GM21786 (cell line): ENCODE data around the gene DIDO1.
A peak's percentile ranks its signal among the peaks of the same experiment; 100 is the strongest.

Source experiments
- ATAC-seq: cut with Tn5 transposase; IDR thresholded peaks from one replicate; pipeline ENCODE4 v1.9.1; 2021; ENCODE audit not compliant: unreplicated experiment

DIDO1 gene

DNA sequence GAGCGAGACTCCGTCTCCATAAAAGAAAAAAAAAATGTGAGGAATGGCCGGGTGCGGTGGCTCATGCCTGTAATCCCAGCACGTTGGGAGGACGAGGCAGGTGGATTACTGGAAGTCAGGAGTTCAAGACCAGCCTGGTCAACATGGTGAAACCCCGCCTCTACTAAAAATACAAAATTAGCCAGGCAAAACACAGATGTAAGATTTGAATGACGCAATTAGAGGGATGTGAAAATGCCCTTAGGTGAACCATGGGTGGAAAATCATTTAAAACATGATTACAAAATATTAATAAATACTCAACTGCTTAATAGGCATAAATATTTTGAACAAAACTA, 88.5 kb downstream of the DIDO1 start:
- ATAC-seq = peak; percentile 22

DNA sequence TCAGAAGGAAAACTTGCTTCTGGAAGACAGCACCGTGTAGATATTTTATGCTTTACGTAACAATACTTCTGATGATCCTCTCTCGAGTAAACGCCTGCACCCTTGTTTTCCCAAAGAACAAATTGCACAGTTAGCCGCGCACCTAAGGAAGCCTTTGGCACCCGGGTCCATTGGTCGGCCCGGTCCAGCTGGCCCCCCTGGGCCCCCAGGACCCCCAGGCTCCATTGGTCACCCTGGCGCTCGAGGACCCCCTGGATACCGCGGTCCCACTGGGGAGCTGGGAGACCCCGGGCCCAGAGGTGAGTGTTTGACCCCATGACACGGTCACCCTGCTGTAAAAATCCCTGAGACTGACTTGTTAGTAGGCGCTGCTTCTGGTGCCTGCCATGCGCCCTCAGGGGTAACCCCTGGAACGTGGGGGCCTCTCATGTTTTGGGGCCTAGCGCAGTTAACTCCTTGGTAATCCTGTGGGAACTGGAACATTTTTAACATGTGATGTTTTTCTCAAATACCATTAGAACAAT, 89.3 kb downstream of the DIDO1 start:
- ATAC-seq = no peak

DNA sequence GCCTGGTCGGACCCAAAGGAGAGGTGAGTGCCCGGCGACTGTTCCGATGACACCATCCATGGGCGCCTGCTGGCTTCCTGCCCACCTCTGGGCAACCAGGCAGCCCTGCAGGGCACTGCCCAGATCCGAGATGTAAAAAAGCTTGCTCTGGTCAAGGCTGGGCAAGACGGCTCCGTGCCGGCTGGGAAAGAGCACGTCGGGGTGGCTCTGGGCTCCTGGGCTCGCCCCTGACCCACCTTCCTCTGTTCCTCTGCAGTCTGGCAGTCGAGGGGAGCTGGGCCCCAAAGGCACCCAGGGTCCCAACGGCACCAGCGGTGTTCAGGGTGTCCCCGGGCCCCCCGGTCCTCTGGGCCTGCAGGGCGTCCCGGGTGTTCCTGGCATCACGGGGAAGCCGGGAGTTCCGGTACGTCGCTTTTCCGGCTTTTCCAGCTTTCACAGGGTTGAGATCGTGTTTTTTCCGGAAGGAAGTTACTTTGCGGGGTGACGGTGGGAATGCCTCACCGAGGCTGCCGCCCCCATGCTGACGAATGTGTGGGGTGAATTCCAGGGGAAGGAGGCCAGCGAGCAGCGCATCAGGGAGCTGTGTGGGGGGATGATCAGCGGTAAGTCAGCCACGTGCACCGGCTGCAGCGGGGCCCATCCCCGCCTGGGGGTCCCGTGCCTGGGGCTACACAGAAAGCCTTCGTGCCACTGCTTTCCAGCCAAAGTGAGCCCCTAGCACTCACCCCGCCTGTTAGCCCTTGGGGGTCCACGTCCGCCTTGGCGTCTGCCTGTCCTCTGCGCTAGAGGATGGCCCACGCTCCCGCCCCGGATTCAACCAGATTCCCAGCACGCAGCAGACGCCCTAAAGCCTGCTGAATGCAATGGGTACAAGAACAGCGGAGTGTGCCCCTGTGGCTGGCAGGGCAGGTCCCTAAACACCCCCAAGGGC, 90.1 kb downstream of the DIDO1 start:
- no peak for ATAC-seq

DNA sequence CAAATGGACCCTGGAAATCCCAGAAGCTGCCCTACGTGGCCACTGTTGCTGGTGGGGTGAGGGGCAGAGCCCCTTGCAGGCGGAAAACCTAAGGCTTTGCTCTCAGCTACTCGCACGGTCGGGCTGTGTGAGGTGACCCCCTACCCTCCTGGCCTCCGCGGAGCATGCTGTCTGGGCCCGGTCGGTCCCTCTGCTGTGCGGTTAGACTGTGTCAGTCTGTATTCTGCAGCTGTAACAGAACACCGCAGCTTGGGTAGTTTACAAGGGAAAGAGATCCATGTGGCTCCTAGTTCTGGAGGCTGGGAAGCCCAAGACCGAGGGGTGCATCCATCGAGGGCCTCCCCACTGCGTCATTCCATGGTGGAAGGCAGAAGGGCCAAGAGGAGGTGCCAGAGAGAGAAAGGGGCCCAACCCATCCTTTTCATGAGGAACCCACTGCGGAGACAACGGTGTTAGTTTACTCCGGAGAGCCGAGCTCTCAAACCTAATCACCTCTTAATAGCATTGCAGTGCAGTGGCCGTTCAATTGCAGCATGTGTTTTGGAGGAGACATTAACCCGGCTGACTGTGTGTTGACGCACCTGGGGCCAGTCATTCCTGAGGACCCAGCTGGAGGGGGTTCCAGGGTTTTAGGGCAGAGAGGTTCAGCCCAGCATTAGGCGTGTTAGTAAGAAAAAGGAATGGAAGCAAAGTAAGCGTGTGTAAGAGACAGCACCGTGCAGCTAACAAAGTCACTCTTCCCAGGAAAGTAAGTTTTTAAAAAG, 91.2 kb downstream of the DIDO1 start:
- no peak for ATAC-seq

DNA sequence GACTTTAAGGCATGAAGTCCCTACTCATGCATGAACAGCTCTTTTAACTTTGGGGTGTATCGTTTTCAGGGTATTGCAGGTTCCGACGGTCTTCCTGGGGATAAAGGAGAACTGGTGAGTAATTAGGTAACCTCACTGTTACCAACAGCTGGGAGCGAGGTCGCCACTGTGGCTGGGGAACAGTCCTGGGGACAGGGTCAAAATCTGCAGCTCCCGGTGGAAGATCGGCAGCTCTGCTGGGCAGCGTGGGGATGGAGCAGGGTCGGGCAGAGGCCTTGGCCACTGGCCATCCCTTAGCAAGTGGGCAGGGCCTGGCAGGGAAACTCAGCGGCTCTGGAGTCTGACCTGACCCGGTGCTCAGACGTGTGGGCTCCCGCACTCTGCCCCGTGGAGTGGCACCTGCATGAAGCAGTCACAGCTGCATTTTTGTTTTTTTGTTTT, 93.3 kb downstream of the DIDO1 start:
- ATAC-seq = peak; percentile 24

DNA sequence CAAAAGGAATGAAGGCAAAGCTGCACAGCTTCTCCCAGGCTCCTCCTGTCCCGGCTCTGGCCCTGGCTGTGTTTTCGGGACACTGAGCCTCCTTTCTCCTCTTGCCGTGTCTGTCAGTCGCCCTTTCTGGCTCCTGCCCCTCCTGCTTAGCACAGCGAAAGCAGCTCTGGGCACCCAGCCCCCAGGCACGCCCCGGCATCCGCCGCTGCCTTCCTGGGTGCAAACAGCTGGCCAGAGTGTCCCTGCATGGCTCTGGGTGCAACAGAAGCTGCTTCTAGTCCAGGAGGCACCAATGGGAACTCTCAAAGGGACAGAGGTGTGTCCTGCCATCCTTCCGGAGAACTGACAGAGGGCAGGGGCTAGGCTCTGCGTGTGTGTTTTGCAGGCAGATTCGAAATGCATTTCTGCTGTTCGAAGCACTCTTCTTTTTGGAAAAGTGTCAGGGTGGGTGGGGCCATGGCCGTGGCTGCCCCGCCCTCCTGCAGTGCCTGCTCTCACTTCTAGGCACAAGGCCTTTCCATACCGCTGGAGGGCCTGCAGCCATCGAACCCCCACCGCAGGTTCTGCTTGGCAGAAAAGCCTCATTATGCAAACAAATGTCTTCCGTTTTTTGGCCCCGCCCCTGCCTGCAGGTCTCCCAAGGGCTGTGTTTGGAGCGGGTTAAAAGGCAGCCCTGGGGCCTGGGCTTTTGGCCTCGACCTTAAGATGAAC, 93.9 kb downstream of the DIDO1 start:
- ATAC-seq = peak; percentile 50

DNA sequence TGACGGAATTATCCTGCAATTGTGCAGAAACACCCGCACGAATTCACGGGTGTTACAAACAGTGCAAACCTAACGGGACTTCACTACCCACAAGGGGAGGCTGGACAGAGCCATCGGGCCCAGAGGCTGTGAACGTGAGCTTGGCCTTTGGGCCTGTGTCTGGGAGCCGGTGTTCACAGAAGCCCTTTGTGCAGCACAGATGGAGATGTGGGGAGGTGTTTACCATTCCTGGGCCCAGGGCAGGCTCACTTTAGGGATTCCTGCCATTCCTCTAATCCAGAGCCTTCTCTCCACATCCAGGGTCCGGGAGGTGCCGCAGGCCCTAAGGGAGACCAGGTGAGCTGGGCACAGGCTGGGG, 94.5 kb downstream of the DIDO1 start:
- ATAC-seq = no peak

DNA sequence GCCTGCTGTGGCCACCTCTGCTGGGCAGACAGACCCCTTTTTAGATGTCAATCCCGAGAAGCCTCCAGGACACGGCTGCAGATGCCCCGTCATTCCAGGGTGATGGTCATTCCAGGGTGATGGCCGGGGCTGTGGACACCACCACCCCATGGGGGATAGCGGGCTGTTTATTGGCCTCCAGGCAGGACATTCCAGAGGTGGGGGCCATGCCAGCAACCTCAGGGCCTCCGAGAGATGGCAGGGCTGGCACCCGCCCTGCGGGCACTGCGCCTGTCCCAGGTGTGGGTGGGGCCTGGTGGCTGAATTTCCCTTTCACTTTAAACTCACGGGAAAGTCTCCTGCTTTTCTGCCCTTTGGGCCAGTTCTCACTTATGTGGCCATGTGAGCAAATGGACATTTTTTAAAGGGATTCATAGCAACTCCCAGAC, 94.9 kb downstream of the DIDO1 start:
- ATAC-seq = no peak

DNA sequence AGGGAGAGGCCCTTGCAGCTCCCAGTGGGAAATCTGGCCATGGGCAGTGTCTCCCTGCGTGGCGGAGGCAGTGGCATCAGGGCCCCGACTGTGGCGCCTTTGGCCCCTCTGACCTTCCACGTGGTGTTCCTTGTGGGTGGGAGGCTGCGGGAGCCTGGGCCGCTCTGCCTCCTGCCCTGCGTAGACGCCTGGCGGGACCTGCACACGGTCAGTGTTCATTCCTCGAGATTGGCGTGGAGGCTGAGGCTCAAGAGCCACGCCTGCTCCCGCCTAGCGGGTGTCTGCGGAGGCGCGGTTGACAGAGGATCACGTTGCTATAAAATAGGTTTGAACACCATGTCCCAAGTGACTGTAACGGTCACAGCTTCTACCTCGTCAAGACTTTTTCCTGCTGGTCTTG, 95.5 kb downstream of the DIDO1 start:
- ATAC-seq = no peak

DNA sequence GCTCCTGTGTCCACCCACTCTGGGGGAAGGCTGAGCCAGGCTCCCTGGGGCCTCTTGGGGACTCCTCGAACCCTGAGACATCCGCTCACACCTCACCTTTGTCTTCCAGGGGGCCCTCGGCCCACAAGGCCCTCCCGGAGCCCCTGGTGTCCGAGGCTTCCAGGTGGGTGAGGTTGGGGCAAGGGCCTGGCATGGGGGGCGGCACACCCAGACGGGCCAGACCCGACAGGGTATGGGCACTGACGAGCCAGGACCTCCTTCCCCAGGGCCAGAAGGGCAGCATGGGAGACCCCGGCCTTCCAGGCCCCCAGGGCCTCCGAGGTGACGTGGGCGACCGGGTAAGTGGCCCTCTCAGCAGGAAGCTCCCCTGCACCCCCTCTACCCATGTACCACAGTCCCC, 96.1 kb downstream of the DIDO1 start:
- no peak for ATAC-seq

DNA sequence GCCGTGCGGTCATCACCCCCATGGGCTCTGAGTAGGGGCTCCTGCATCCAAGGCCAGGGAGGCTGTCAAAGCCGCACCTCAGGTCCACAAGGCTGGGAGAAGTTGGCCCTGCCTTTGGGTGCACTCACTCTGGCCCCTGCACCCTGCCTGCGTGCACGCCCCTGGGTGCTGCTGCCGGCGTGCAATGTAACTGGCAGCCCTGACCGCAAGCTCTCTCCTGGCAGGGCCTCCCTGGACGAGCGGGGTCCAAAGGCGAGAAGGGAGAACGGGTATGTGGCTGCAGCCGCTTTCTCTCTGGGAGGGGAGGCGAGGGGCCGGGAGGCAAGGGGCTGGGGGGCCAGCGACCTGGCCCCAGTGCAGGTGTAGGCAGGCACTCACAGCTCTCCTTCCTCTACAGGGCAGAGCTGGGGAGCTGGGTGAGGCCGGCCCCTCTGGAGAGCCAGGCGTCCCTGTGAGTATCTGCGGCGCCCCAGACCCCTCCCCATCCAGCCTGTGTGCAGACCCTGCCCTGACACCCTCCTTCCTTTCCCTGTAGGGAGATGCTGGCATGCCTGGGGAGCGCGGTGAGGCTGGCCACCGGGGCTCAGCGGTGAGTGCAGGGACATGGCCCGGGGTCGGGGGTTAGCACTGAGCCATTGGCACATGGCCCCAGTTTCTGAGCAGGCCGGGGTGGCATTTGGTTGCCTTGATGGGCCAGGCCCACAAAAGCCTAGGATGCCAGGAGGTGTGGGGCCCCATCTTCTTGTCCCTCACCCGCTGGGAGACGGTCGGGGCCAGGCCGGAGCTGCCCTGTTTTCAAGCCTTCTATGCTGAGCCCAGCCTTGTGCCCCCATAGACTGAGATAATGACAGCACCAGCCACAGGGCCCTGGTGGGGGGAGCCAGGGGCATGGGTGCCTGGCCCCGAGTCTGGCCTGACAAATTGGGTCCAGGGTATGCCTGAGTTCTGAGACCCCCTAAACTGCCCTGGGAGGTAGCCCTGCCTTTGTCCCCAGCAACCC, 96.8 kb downstream of the DIDO1 start:
- no peak for ATAC-seq

DNA sequence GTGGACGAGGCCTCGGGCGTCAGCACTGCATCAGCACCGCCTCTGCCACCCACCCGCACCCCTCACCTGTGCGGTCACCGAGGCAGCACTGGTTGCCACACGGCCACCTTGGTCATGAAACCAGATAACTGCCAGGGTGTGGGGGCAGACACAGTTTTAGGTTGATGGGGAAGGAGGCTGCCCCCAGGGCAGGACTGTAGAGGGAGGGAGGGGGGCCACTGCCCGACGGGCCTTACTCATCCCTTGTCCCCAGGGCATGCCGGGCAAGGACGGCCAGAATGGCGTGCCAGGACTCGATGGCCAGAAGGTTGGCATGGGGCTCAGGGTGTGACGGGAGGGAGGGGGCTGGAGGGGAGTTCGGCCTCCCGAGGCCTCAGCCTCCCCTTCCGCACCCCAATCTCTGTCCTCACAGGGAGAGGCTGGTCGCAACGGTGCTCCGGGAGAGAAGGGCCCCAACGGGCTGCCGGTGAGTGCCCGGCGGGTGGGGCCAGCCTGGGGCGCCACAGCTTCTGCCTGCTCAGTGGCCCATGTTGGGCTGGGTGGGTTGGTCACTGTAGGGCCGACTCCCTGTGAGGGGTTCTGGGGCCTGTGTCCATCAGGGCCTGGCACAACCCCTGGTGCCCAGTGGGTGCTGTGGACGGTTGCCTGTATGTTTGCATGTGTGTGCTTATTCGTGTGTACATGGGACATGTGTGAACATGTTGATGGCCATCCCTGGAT, 97.6 kb downstream of the DIDO1 start:
- no peak for ATAC-seq

DNA sequence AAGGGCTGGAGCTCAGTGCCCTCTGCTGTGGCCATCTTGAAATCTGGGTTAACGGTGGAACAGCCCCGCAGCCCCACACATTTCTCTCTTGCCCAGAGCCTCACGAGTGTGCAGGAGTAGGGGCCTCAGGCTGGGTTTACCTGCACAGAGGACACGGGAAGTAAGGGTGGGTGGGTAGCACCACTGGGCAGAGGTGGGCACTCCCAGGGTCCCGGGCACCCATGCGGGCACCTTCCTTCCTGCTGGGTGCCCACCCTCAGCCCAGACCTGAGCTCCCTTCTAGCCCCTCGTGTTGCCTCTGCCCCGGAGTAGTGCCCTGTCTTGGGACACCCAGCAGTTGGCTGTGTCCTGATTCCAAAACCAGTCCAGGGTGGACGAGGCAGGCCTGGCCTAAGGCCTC, 98.3 kb downstream of the DIDO1 start:
- ATAC-seq = no peak
